Measurements from ENCODE around the gene MTX3. TPM values are rescaled to one million over a fixed set of nuclear protein-coding genes. Genes with fewer than 3 reads are reported as not detected.

The MTX3 gene
- total RNA-seq, 2 donors from 2014 or later: 8.3 to 9.4 TPM

- no peaks in the 10 kb centered on the region for H3K9me3 ChIP-seq
- H3K27ac ChIP-seq: no peak overlapping the region
- H3K4me1 ChIP-seq: no peaks in the 10 kb centered on the region
- intact Hi-C loops (cut with DNase I): no loop called here
- DNase-seq: no peak
- no peaks in the 10 kb centered on the region for H3K36me3 ChIP-seq
- H3K9ac ChIP-seq (ENCODE audit: low read depth in 2 of 2, low read length in 2 of 2): no peak overlapping the region
- no peak for TF ChIP-seq CTCF (IDR thresholded peaks at IDR 0.05)
- no peaks in the 10 kb centered on the region for H3K27me3 ChIP-seq
- no peak overlapping the region for H3K4me3 ChIP-seq
Measured at GRCh38 chr5:79929095-79929494, 62.0 kb downstream of the MTX3 start.

Other genes starting within 250 kb of the MTX3 start
- gene THBS4, start 44.1 kb upstream of the MTX3 start, total RNA-seq: 1 to 10 TPM in 1 of 2 donors, under 1 TPM in 1; 0.27 to 9.1 TPM

Measured in colonic mucosa (tissue), 4 donors.